ENCODE results near the gene LRRC71. TPM values are rescaled to one million over a fixed set of nuclear protein-coding genes. Genes with fewer than 3 reads are reported as not detected.

LRRC71 gene
- total and polyA plus RNA-seq, 2 of the 13 experiments (the other 11 are each of a cell fraction or from before 2014, with no cell fraction given), result not detected

DNA sequence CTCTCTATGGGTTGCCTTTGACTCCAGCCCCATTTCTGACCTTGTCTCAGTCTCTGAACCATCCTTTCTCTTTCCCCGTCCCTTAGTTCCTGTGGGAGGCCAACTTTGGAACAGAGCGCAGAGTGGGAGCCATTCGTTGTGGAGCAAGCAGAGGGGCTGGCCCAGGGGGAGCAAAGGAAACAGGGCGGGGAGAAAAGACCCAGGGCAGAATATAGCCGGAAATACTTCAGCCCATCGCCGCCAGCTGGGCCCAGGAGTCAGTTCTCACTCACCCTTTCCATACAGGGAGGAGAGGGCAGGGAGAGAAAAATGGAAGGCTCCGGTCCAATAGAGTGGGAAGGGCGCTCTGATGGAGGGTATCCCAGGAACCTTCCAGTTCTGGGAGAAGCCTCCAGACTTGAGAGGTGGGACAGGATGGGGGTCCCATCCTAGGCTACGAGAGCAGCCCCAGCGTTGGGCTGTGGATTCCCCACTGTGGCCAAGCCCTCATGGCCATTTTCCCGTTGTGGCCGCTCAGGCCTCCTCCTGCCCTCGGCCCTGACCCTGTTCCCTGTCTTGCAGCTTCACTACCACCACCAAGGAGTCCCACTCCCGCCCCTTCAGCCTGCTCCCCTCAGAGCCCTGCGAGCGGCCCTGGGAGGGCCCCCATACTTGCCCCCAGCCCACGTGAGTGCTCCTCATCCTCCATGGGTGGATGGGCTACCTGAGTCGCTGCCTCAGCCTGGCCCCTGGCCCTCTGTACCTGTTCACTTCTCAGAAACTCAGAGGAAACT, 16.1 kb upstream of the LRRC71 start (continued):
- TF ChIP-seq ZNF441 (CRISPR knock-in tag; IDR thresholded peaks at IDR 0.05; ENCODE audit: borderline replicate concordance), result no peak

DNA sequence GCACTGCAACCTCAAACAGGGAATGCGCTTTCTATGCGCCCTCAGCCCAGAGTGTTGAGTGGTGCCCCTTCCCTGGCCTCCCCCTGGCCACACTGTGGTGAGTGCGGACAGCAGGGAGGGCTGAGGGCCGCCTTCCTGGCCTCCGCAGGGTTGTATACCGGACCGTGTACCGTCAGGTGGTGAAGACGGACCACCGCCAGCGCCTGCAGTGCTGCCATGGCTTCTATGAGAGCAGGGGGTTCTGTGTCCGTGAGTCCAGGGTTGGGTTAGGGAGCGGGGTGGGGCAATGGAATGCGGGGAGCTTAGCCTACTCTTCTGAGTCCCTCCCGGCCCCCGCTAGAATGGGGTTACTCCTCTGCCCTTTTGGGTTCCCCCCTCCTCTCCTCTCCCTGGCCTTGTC, 15.3 kb upstream of the LRRC71 start:
- 4% methylated on average over 3 of the region's 16 CpGs for WGBS (ENCODE audit: low lambda C conversion rate)
- CTCF ChIA-PET (ENCODE audit: low intra/inter-chr PET ratio, low total read pairs), result no interaction called here
- Histone ChIP-seq H3K4me1 (ENCODE audit: insufficient read depth, low read length) (peaks cover 15% of the 10 kb centered on the region), H3K36me3 (replicated peaks in 1 of 2; ENCODE audit: control insufficient read depth in 1 of 2, insufficient read depth in 2 of 2, low read length in 2 of 2) (no peaks in the 10 kb centered on the region), H2AFZ (ENCODE audit: low read length) (no peak overlapping the region), H3K9me3 (ENCODE audit: low read length) (no peaks in the 10 kb centered on the region), H3K4me2 (ENCODE audit: low read depth, low read length) (no peak overlapping the region), H4K20me1 (ENCODE audit: insufficient read depth, low read length) (no peaks in the 10 kb centered on the region), H3K9ac (ENCODE audit: insufficient read depth, low read depth, low read length) (no peak overlapping the region), H3K79me2 (ENCODE audit: insufficient read depth, low read length) (no peaks in the 10 kb centered on the region), H3K4me3 (replicated peaks in 1 of 3; ENCODE audit: insufficient read depth in 1 of 3, low read depth in 2 of 3, low read length in 3 of 3) (no peak overlapping the region), H3K27ac (ENCODE audit: extremely low read length, insufficient read depth, low read length) (no peak overlapping the region), H3K27me3 (ENCODE audit: control insufficient read depth in 1 of 2, insufficient read depth in 2 of 2, low read length in 2 of 2) (peaks cover 10 to 86% of the 10 kb centered on the region in 2 experiments)
- in situ Hi-C loops (cut with HindIII; ENCODE audit: extremely low pct_ligation_motif_present, low pct_unique_long_range_greater_than_20kb) (no loop called here), intact Hi-C loops (cut with micrococcal nuclease; ENCODE audit: unreplicated experiment) (no loop called here)
- DNase-seq (ENCODE audit: low spot score) (no peak), ATAC-seq (no peak), FAIRE-seq (no peak)
- POLR2A ChIA-PET, result no interaction called here
- BruUV-seq (replicated peaks), result no TSS peak
- TF ChIP-seq ZNF569 (CRISPR knock-in tag; IDR thresholded peaks at IDR 0.05; ENCODE audit: borderline replicate concordance) (no peak), KLF16 (CRISPR knock-in tag; IDR thresholded peaks at IDR 0.05) (no peak), NAIF1 (CRISPR knock-in tag; IDR thresholded peaks at IDR 0.05; ENCODE audit: borderline replicate concordance) (no peak), MAZ (IDR thresholded peaks at IDR 0.05; ENCODE audit: borderline replicate concordance, low read depth, low read length) (no peak), MAZ (CRISPR knock-in tag; IDR thresholded peaks at IDR 0.05; ENCODE audit: low read depth) (no peak), ZNF672 (CRISPR knock-in tag; IDR thresholded peaks at IDR 0.05) (no peak), TP53 (CRISPR knock-in tag; conservative IDR thresholded peaks at IDR 0.05) (no peak), TBX2 (CRISPR knock-in tag; IDR thresholded peaks at IDR 0.05; ENCODE audit: borderline replicate concordance) (no peak), SRSF9 (IDR thresholded peaks at IDR 0.05; ENCODE audit: borderline replicate concordance, insufficient read depth, low read depth, low read length, poor library complexity, severe bottlenecking) (no peak), PHF20 (CRISPR knock-in tag; IDR thresholded peaks at IDR 0.05) (no peak), ZNF879 (CRISPR knock-in tag; IDR thresholded peaks at IDR 0.05) (no peak)
- TF ChIP-seq, protein P1, sequence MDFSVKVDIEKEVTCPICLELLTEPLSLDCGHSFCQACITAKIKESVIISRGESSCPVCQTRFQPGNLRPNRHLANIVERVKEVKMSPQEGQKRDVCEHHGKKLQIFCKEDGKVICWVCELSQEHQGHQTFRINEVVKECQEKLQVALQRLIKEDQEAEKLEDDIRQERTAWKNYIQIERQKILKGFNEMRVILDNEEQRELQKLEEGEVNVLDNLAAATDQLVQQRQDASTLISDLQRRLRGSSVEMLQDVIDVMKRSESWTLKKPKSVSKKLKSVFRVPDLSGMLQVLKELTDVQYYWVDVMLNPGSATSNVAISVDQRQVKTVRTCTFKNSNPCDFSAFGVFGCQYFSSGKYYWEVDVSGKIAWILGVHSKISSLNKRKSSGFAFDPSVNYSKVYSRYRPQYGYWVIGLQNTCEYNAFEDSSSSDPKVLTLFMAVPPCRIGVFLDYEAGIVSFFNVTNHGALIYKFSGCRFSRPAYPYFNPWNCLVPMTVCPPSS (IDR thresholded peaks at IDR 0.05), result no peak
- TF ChIP-seq, protein P2, sequence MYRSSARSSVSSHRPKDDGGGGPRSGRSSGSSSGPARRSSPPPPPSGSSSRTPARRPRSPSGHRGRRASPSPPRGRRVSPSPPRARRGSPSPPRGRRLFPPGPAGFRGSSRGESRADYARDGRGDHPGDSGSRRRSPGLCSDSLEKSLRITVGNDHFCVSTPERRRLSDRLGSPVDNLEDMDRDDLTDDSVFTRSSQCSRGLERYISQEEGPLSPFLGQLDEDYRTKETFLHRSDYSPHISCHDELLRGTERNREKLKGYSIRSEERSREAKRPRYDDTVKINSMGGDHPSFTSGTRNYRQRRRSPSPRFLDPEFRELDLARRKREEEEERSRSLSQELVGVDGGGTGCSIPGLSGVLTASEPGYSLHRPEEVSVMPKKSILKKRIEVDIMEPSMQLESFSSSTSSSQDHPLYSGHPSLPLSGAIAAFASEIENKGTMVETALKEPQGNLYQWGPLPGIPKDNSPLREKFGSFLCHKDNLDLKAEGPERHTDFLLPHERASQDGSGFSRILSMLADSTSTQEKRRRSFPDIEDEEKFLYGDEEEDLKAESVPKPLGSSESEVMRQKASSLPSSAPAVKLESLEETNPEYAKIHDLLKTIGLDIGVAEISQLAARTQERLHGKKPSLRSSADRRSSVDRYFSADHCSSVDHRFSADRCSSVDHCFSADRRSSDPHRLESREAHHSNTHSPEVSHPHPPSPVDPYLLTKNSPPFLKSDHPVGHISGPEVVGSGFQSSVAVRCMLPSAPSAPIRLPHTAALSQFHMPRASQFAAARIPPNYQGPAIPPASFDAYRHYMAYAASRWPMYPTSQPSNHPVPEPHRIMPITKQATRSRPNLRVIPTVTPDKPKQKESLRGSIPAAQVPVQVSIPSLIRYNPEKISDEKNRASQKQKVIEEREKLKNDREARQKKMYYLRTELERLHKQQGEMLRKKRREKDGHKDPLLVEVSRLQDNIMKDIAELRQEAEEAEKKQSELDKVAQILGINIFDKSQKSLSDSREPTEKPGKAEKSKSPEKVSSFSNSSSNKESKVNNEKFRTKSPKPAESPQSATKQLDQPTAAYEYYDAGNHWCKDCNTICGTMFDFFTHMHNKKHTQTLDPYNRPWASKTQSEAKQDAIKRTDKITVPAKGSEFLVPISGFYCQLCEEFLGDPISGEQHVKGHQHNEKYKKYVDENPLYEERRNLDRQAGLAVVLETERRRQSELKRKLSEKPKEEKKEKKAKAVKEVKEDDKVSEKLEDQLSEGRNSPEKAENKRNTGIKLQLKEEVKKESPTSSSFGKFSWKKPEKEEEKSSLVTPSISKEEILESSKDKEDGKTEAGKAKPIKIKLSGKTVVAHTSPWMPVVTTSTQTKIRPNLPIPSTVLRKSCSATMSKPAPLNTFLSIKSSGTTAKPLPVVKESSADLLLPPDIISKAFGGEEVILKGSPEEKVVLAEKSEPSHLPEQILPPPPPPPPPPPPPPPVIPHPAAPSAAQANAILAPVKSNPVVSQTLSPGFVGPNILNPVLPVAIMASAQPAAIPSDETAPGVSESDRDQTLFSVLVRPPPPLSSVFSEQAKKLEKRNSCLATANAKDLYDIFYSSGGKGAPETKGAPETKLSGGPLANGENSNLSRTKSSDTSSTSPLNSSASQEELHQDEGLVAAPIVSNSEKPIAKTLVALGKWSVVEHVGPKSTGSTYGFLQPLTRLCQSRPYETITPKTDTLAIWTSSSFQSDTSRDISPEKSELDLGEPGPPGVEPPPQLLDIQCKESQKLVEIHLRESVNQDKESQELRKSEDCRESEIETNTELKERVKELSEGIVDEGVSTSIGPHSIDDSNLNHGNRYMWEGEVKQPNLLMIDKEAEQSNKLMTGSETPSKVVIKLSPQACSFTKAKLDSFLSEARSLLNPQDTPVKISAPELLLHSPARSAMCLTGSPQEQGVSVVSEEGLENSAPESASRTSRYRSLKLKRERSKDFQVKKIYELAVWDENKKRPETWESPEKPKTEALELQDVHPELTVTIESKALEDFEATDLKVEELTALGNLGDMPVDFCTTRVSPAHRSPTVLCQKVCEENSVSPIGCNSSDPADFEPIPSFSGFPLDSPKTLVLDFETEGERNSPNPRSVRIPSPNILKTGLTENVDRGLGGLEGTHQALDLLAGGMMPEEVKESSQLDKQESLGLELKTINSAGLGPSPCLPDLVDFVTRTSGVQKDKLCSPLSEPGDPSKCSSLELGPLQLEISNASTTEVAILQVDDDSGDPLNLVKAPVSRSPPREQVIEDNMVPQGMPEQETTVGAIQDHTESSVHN (CRISPR knock-in tag; IDR thresholded peaks at IDR 0.05), result no peak

Measured in HepG2 (cell line).